Lower leg skin (tissue), 3 donors: ENCODE results near the gene SIRT2.

Source experiments
- POLR2A ChIP-seq, 2 donors: fragments of 450-650 bp; IDR thresholded peaks; one replicate each; pipeline ENCODE4 v1.6.1; 2016 to 2017; ENCODE audit warnings: antibody characterized with exemption in 2 of 2, mild to moderate bottlenecking in 1 of 2, moderate library complexity in 1 of 2
- TF ChIP-seq, protein P1 (sequence below), 3 donors: fragments of 450-650 bp; IDR thresholded peaks; one replicate each; pipeline ENCODE4 v1.5.1; 2016; ENCODE audit warnings: antibody characterized with exemption in 3 of 3, mild to moderate bottlenecking in 3 of 3, moderate library complexity in 2 of 3

DNA sequence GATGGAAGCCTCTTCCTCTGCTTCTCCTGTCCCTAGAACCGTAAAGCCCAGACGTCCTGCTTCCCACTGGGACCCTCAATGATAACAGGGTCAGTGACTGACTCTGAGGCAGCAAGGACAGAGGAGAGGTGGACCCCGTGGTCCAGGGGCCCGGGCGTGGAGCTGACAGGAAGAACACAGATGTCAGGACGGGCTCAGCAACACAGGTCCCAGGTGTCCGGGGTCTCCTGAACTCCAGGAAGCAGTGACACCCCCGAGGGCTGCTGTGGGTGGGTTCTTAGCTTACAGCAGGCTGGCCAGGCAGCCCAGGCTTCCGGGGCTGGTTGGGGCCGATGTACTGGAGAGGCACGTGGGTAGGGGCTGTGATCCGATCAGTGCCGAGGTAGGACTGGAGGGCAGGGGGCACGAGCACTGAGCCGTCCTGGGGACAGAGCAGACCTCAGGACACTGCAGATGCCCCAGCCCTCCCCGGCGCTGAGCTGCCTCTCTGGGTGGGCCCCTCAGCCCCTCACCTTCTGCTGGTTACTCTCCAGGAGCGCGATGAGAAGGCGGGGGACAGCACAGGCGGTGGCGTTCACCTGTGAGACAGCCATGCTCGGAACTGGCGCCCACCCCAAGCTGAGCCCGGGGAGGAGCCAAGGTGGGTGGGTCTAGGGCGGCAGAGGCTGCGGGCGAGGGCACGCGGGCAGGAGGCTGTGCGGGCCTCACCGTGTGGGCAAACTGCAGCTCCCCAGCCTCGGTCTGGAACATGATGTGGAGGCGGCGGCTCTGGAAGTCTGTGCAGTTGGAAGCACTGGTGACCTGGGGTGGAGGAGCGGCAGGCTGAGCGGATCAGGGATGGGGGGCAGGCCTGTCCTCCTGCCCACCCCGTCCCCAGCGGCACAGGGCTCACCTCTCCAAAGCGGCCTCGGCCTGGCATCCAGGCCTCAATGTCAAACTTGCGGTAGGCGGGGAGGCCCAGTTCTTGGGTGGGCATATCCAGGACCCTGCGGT is 16.2 kb upstream of the SIRT2 start:
- TF ChIP-seq, protein P1, sequence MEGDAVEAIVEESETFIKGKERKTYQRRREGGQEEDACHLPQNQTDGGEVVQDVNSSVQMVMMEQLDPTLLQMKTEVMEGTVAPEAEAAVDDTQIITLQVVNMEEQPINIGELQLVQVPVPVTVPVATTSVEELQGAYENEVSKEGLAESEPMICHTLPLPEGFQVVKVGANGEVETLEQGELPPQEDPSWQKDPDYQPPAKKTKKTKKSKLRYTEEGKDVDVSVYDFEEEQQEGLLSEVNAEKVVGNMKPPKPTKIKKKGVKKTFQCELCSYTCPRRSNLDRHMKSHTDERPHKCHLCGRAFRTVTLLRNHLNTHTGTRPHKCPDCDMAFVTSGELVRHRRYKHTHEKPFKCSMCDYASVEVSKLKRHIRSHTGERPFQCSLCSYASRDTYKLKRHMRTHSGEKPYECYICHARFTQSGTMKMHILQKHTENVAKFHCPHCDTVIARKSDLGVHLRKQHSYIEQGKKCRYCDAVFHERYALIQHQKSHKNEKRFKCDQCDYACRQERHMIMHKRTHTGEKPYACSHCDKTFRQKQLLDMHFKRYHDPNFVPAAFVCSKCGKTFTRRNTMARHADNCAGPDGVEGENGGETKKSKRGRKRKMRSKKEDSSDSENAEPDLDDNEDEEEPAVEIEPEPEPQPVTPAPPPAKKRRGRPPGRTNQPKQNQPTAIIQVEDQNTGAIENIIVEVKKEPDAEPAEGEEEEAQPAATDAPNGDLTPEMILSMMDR (IDR thresholded peaks at IDR 0.05) = no peak
- TF ChIP-seq POLR2A (IDR thresholded peaks at IDR 0.05) = no peak
